GM23338 (cell line): ENCODE measurements around the gene TMC3. TPM values are rescaled to one million over a fixed set of nuclear protein-coding genes. Genes with fewer than 3 reads are reported as not detected.

ENCODE experiments used
- ATAC-seq: fragments of 200-7000 bp; cut with Tn5 transposase; 3 replicates; pipeline ENCODE4 v1.9.1; 2020
- DNase-seq: peaks from one replicate; pipeline ENCODE4 v3.0.0-alpha.2; 2015; ENCODE audit warnings: low spot score
- H2AFZ ChIP-seq: fragments of 200-600 bp; sonication (generic); 2 replicates; pipeline ENCODE4 v1.8.0; 2016; ENCODE audit warnings: antibody characterized with exemption, mild to moderate bottlenecking, moderate library complexity
- H3F3A ChIP-seq: fragments of 200-600 bp; sonication (generic); replicated peaks from 2 replicates; pipeline ENCODE4 v1.8.0; 2017; ENCODE audit warnings: antibody characterized with exemption, mixed run types, low read depth
- H3K27ac ChIP-seq: fragments of 200-600 bp; sonication (generic); 2 replicates; pipeline ENCODE4 v1.6.1; 2016; ENCODE audit warnings: low read depth
- H3K27me3 ChIP-seq: fragments of 200-600 bp; sonication (generic); 2 replicates; pipeline ENCODE4 v1.8.0; 2016; ENCODE audit warnings: mild to moderate bottlenecking, mixed run types, moderate library complexity; ENCODE audit not compliant: insufficient read depth
- H3K36me3 ChIP-seq: fragments of 200-600 bp; sonication (generic); 2 replicates; pipeline ENCODE4 v1.8.0; 2016; ENCODE audit warnings: mild to moderate bottlenecking; ENCODE audit not compliant: insufficient read depth
- H3K4me1 ChIP-seq: fragments of 200-600 bp; sonication (generic); 2 replicates; pipeline ENCODE4 v1.8.0; 2016; ENCODE audit warnings: mild to moderate bottlenecking, moderate library complexity; ENCODE audit not compliant: insufficient read depth
- H3K4me2 ChIP-seq: fragments of 200-600 bp; sonication (generic); 2 replicates; pipeline ENCODE4 v1.7.1; 2017; ENCODE audit warnings: mixed run types
- H3K4me3 ChIP-seq: fragments of 200-600 bp; sonication (generic); 2 replicates; pipeline ENCODE4 v1.6.1; 2016; ENCODE audit warnings: mixed run types
- H3K79me2 ChIP-seq: fragments of 200-600 bp; sonication (generic); replicated peaks from 2 replicates; pipeline ENCODE4 v1.8.0; 2017; ENCODE audit warnings: mild to moderate bottlenecking; ENCODE audit not compliant: insufficient read depth
- H3K9me2 ChIP-seq: fragments of 200-600 bp; sonication (generic); 2 replicates; pipeline ENCODE4 v1.8.0; 2017; ENCODE audit not compliant: insufficient read depth
- H4K20me1 ChIP-seq: fragments of 200-600 bp; sonication (generic); replicated peaks from 2 replicates; pipeline ENCODE4 v1.8.0; 2017; ENCODE audit warnings: mild to moderate bottlenecking; ENCODE audit not compliant: insufficient read depth
- H3K27ac Mint-ChIP-seq: 2 replicates; pipeline ENCODE4 v1.8.0; 2020; ENCODE audit warnings: inconsistent platforms, mild to moderate bottlenecking, moderate library complexity, mixed read lengths
- H3K27me3 Mint-ChIP-seq: 3 replicates; pipeline ENCODE4 v1.8.0; 2022; ENCODE audit warnings: low read depth, mild to moderate bottlenecking, moderate library complexity, mixed read lengths, inconsistent platforms; ENCODE audit not compliant: insufficient read depth, poor library complexity
- H3K36me3 Mint-ChIP-seq: 3 replicates; pipeline ENCODE4 v1.8.0; 2021; ENCODE audit warnings: low read depth, mild to moderate bottlenecking, inconsistent platforms, moderate library complexity, mixed read lengths
- H3K4me1 Mint-ChIP-seq: 3 replicates; pipeline ENCODE4 v1.8.0; 2020; ENCODE audit warnings: mild to moderate bottlenecking, inconsistent platforms, mixed read lengths
- H3K4me3 Mint-ChIP-seq: 3 replicates; pipeline ENCODE4 v1.8.0; 2021; ENCODE audit warnings: moderate library complexity, mild to moderate bottlenecking, inconsistent platforms, mixed read lengths
- H3K9me3 Mint-ChIP-seq: 3 replicates; pipeline ENCODE4 v1.8.0; 2020; ENCODE audit warnings: moderate library complexity, mild to moderate bottlenecking, inconsistent platforms, mixed read lengths
- EZH2 ChIP-seq: fragments of 200-600 bp; sonication (generic); IDR thresholded peaks from one replicate; pipeline ENCODE4 v1.8.0; 2017; ENCODE audit warnings: antibody characterized with exemption, mild to moderate bottlenecking, low read depth; ENCODE audit not compliant: unreplicated experiment
- EZH2phosphoT487 ChIP-seq: fragments of 200-600 bp; sonication (generic); IDR thresholded peaks from one replicate; pipeline ENCODE4 v1.8.1; 2018; ENCODE audit warnings: antibody characterized with exemption; ENCODE audit not compliant: unreplicated experiment
- JUNB ChIP-seq: IDR thresholded peaks from one replicate; pipeline ENCODE4 v1.6.1; 2016; ENCODE audit warnings: antibody characterized with exemption; ENCODE audit not compliant: unreplicated experiment
- REST ChIP-seq: IDR thresholded peaks from one replicate; pipeline ENCODE4 v1.6.1; 2018; ENCODE audit warnings: antibody characterized with exemption; ENCODE audit not compliant: unreplicated experiment
- ZNF114 ChIP-seq: fragments of 250-450 bp; sonication (Bioruptor Pico); IDR thresholded peaks from 2 replicates; pipeline ENCODE4 v1.5.0; 2020; ENCODE audit warnings: mild to moderate bottlenecking, moderate library complexity
- polyA plus RNA-seq: library from polyadenylated mRNA; unstranded; fragments of >200 nt; fragmentation: Nextera tagmentation; extraction: Ambion mirVana; gene quantifications from 2 replicates; pipeline ENCODE4 v1.2.1, GENCODE V29; 2016
- total RNA-seq: library from RNA; depleted of rRNA; stranded (reverse); fragments of >200 nt; shearing (Covaris generic); gene quantifications from 2 replicates; pipeline ENCODE4 v1.2.3, GENCODE V29; 2014
- TF ChIP-seq, protein P1 (sequence below): fragments of 250-450 bp; sonication (Bioruptor Pico); IDR thresholded peaks from 2 replicates; pipeline ENCODE4 v1.5.0; 2020; ENCODE audit warnings: mild to moderate bottlenecking, moderate library complexity
- TF ChIP-seq, protein P2 (sequence below), 2 experiments: fragments of 200-600 bp in 1 of 2; sonication (generic) in 1 of 2; conservative IDR thresholded peaks; 2 replicates each; pipeline versions ENCODE4 v1.5.1 to v1.6.1; 2016 to 2017; ENCODE audit warnings: antibody characterized with exemption in 2 of 2, low read depth in 2 of 2, mild to moderate bottlenecking in 2 of 2, moderate library complexity in 1 of 2

Gene TMC3
- total and polyA plus RNA-seq, 2 experiments from 2014 or later, result 0.10 TPM; not detected in 1

DNA sequence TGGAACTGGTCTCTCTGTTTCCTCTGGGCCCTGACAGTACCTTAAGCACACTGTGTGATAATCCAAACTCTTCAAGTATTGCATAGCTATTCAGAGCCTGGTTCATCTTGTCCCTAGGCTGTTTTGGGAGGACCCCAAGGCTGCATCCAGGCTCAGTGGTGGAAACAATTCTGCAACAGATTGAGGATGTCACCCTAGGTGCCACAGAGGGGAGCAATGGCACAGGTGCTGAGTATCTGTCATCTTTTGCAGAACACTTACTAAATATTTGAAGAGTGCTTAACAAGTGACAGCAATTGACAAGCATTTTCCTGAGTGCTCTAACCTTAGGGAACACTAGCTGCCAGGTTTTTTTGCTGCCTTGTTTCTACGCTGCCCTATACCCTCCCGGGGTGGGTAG is 77.8 kb downstream of the TMC3 start:
- no peaks in the 10 kb centered on the region for H3K9me2 ChIP-seq
- no peak for TF ChIP-seq EZH2phosphoT487
- TF ChIP-seq, protein P1, sequence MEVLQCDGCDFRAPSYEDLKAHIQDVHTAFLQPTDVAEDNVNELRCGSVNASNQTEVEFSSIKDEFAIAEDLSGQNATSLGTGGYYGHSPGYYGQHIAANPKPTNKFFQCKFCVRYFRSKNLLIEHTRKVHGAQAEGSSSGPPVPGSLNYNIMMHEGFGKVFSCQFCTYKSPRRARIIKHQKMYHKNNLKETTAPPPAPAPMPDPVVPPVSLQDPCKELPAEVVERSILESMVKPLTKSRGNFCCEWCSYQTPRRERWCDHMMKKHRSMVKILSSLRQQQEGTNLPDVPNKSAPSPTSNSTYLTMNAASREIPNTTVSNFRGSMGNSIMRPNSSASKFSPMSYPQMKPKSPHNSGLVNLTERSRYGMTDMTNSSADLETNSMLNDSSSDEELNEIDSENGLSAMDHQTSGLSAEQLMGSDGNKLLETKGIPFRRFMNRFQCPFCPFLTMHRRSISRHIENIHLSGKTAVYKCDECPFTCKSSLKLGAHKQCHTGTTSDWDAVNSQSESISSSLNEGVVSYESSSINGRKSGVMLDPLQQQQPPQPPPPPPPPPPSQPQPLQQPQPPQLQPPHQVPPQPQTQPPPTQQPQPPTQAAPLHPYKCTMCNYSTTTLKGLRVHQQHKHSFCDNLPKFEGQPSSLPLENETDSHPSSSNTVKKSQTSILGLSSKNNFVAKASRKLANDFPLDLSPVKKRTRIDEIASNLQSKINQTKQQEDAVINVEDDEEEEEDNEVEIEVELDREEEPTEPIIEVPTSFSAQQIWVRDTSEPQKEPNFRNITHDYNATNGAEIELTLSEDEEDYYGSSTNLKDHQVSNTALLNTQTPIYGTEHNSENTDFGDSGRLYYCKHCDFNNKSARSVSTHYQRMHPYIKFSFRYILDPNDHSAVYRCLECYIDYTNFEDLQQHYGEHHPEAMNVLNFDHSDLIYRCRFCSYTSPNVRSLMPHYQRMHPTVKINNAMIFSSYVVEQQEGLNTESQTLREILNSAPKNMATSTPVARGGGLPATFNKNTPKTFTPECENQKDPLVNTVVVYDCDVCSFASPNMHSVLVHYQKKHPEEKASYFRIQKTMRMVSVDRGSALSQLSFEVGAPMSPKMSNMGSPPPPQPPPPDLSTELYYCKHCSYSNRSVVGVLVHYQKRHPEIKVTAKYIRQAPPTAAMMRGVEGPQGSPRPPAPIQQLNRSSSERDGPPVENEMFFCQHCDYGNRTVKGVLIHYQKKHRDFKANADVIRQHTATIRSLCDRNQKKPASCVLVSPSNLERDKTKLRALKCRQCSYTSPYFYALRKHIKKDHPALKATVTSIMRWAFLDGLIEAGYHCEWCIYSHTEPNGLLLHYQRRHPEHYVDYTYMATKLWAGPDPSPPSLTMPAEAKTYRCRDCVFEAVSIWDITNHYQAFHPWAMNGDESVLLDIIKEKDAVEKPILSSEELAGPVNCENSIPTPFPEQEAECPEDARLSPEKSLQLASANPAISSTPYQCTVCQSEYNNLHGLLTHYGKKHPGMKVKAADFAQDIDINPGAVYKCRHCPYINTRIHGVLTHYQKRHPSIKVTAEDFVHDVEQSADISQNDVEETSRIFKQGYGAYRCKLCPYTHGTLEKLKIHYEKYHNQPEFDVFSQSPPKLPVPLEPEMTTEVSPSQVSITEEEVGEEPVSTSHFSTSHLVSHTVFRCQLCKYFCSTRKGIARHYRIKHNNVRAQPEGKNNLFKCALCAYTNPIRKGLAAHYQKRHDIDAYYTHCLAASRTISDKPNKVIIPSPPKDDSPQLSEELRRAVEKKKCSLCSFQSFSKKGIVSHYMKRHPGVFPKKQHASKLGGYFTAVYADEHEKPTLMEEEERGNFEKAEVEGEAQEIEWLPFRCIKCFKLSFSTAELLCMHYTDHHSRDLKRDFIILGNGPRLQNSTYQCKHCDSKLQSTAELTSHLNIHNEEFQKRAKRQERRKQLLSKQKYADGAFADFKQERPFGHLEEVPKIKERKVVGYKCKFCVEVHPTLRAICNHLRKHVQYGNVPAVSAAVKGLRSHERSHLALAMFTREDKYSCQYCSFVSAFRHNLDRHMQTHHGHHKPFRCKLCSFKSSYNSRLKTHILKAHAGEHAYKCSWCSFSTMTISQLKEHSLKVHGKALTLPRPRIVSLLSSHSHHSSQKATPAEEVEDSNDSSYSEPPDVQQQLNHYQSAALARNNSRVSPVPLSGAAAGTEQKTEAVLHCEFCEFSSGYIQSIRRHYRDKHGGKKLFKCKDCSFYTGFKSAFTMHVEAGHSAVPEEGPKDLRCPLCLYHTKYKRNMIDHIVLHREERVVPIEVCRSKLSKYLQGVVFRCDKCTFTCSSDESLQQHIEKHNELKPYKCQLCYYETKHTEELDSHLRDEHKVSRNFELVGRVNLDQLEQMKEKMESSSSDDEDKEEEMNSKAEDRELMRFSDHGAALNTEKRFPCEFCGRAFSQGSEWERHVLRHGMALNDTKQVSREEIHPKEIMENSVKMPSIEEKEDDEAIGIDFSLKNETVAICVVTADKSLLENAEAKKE, result no peak
- TF ChIP-seq JUNB, result no peak
- TF ChIP-seq ZNF114, result no peak
- no peak for TF ChIP-seq REST
- no peak for TF ChIP-seq EZH2
- TF ChIP-seq, protein P2, sequence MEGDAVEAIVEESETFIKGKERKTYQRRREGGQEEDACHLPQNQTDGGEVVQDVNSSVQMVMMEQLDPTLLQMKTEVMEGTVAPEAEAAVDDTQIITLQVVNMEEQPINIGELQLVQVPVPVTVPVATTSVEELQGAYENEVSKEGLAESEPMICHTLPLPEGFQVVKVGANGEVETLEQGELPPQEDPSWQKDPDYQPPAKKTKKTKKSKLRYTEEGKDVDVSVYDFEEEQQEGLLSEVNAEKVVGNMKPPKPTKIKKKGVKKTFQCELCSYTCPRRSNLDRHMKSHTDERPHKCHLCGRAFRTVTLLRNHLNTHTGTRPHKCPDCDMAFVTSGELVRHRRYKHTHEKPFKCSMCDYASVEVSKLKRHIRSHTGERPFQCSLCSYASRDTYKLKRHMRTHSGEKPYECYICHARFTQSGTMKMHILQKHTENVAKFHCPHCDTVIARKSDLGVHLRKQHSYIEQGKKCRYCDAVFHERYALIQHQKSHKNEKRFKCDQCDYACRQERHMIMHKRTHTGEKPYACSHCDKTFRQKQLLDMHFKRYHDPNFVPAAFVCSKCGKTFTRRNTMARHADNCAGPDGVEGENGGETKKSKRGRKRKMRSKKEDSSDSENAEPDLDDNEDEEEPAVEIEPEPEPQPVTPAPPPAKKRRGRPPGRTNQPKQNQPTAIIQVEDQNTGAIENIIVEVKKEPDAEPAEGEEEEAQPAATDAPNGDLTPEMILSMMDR (conservative IDR thresholded peaks at IDR 0.05; ENCODE audit: low read depth in 2 of 2), result no peak
- ATAC-seq (no peak), DNase-seq (no peak)
- no peak overlapping the region for H3K4me2 ChIP-seq
- no peak overlapping the region for H3K27ac Mint-ChIP-seq
- no peaks in the 10 kb centered on the region for H3K9me3 Mint-ChIP-seq
- no peaks in the 10 kb centered on the region for H3F3A ChIP-seq
- no peak overlapping the region for H3K4me3 Mint-ChIP-seq
- peaks cover 7% of the 10 kb centered on the region for H3K27me3 Mint-ChIP-seq
- no peaks in the 10 kb centered on the region for H3K4me1 ChIP-seq
- H3K4me1 Mint-ChIP-seq, result peaks cover 24% of the 10 kb centered on the region
- H3K27ac ChIP-seq, result no peak overlapping the region
- H2AFZ ChIP-seq, result no peak overlapping the region
- no peaks in the 10 kb centered on the region for H3K27me3 ChIP-seq
- no peaks in the 10 kb centered on the region for H4K20me1 ChIP-seq
- no peaks in the 10 kb centered on the region for H3K36me3 ChIP-seq
- H3K79me2 ChIP-seq, result no peaks in the 10 kb centered on the region
- H3K4me3 ChIP-seq, result no peak overlapping the region
- no peaks in the 10 kb centered on the region for H3K36me3 Mint-ChIP-seq
